ENCODE data around the gene SYT2. TPM values are rescaled to one million over a fixed set of nuclear protein-coding genes. Genes with fewer than 3 reads are reported as not detected.
"Not testable (repeated sequence)": the region's sequence is repeated elsewhere in the genome, so short reads cannot be mapped to it uniquely, and the experiment has no call there.

The SYT2 gene
- total and polyA plus RNA-seq, 9 of the 15 experiments (the other 6 are each of a cell fraction or from before 2014, with no cell fraction given) = not detected

GRCh38 chr1:202561240-202561639 lies 149.0 kb downstream of the SYT2 start:
- TF ChIP-seq CBX2 (IDR thresholded peaks at IDR 0.05; ENCODE audit: insufficient read depth, low read length, poor library complexity, severe bottlenecking) (no peak), TFAP4 (CRISPR knock-in tag; IDR thresholded peaks at IDR 0.05; ENCODE audit: borderline replicate concordance) (no peak), MBD2 (IDR thresholded peaks at IDR 0.05; ENCODE audit: borderline replicate concordance, low read depth) (no peak), CEBPG (CRISPR knock-in tag; IDR thresholded peaks at IDR 0.05) (no peak), CEBPG (tag; conservative IDR thresholded peaks at IDR 0.05 in 1 of 2, IDR thresholded peaks at IDR 0.05 in 1 of 2) (no peak), NKRF (IDR thresholded peaks at IDR 0.05; ENCODE audit: borderline replicate concordance) (no peak), HSF4 (CRISPR knock-in tag; IDR thresholded peaks at IDR 0.05; ENCODE audit: borderline replicate concordance) (no peak)
- H3K9me3 ChIP-seq (replicated peaks; ENCODE audit: control insufficient read depth, insufficient read depth, low read depth, low read length) = no peaks in the 10 kb centered on the region
- in situ Hi-C loops (cut with MboI) (no loop called here), intact Hi-C loops (cut with micrococcal nuclease) (no loop called here)
- ATAC-seq = no peak
- CTCF ChIA-PET (ENCODE audit: low intra/inter-chr PET ratio) = no interaction called here
- no peak overlapping the region for H3K27ac ChIP-seq (ENCODE audit: extremely low read depth, low read depth, low read length)
- no peak overlapping the region for H3K9ac ChIP-seq (ENCODE audit: insufficient read depth in 1 of 2, low read depth in 2 of 2, low read length in 2 of 2)
- H3K4me1 ChIP-seq (replicated peaks in 1 of 2; ENCODE audit: control insufficient read depth in 2 of 2, insufficient read depth in 2 of 2, low read length in 2 of 2) = peaks cover 4 to 6% of the 10 kb centered on the region in 2 experiments; a peak in 3 of 5 replicates
- peaks cover 29% of the 10 kb centered on the region; the same call in 2 of the 3 replicates for H3K36me3 ChIP-seq (ENCODE audit: control insufficient read depth, insufficient read depth, low read length)
- no peak overlapping the region for H3K4me2 ChIP-seq (ENCODE audit: insufficient read depth, low read length)
- H4K20me1 ChIP-seq (replicated peaks; ENCODE audit: control insufficient read depth, insufficient read depth, low read length) = no peaks in the 10 kb centered on the region
- BruUV-seq (replicated peaks) = no TSS peak
- H3K4me3 ChIP-seq = no peak overlapping the region
- H2AFZ ChIP-seq (ENCODE audit: low read depth, low read length) = no peak overlapping the region
- no peaks in the 10 kb centered on the region for H3K79me2 ChIP-seq (ENCODE audit: control insufficient read depth, insufficient read depth, low read length)
- FAIRE-seq = no peak
- 50% methylated on average over 1 of the region's 1 CpG for WGBS (ENCODE audit: insufficient coverage, low coverage, missing lambda C conversion rate)
- H3K9me1 ChIP-seq (ENCODE audit: control insufficient read depth, insufficient read depth, low read length) = no peaks in the 10 kb centered on the region
- no peaks in the 10 kb centered on the region for H3K27me3 ChIP-seq (ENCODE audit: control insufficient read depth in 2 of 2, insufficient read depth in 2 of 2, low read length in 2 of 2)
- no peak for DNase-seq (ENCODE audit: extremely low read depth in 1 of 4, low spot score in 3 of 4)
- POLR2A ChIA-PET = interaction anchor here (0.6 to 1.8 kb wide), 2 partner anchors 17 to 318 kb away, joined by 4 to 5 read pairs; no protein-coding TSS in a partner anchor

- H3K9me1 ChIP-seq (ENCODE audit: control insufficient read depth, insufficient read depth, low read length); H3K36me3 ChIP-seq (ENCODE audit: control insufficient read depth, insufficient read depth, low read length); H3K27ac ChIP-seq (ENCODE audit: extremely low read depth, low read depth, low read length); H3K4me2 ChIP-seq (ENCODE audit: insufficient read depth, low read length); H4K20me1 ChIP-seq (replicated peaks; ENCODE audit: control insufficient read depth, insufficient read depth, low read length); H3K9ac ChIP-seq (ENCODE audit: insufficient read depth in 1 of 2, low read depth in 2 of 2, low read length in 2 of 2); BruUV-seq (replicated peaks); DNase-seq (ENCODE audit: extremely low read depth in 1 of 4, low spot score in 3 of 4); H2AFZ ChIP-seq (ENCODE audit: low read depth, low read length); POLR2A ChIA-PET; H3K9me3 ChIP-seq (replicated peaks; ENCODE audit: control insufficient read depth, insufficient read depth, low read depth, low read length); FAIRE-seq; CTCF ChIA-PET (ENCODE audit: low intra/inter-chr PET ratio); H3K27me3 ChIP-seq (ENCODE audit: control insufficient read depth in 2 of 2, insufficient read depth in 2 of 2, low read length in 2 of 2); H3K4me3 ChIP-seq; in situ Hi-C loops (cut with MboI); H3K79me2 ChIP-seq (ENCODE audit: control insufficient read depth, insufficient read depth, low read length); intact Hi-C loops (cut with micrococcal nuclease); ATAC-seq: not testable (repeated sequence)
- WGBS (ENCODE audit: insufficient coverage, low coverage, missing lambda C conversion rate) = 18% methylated on average over 1 of the region's 1 CpG
- H3K4me1 ChIP-seq (replicated peaks in 1 of 2; ENCODE audit: control insufficient read depth in 2 of 2, insufficient read depth in 2 of 2, low read length in 2 of 2) = peaks cover 8 to 23% of the 10 kb centered on the region in 2 experiments
These were observed 152.6 kb downstream of the SYT2 start for GRCh38 chr1:202557662-202558061.
